ENCODE measurements around the gene ATP4A.
A peak's percentile ranks its signal among the peaks of the same experiment; 100 is the strongest.

DNA sequence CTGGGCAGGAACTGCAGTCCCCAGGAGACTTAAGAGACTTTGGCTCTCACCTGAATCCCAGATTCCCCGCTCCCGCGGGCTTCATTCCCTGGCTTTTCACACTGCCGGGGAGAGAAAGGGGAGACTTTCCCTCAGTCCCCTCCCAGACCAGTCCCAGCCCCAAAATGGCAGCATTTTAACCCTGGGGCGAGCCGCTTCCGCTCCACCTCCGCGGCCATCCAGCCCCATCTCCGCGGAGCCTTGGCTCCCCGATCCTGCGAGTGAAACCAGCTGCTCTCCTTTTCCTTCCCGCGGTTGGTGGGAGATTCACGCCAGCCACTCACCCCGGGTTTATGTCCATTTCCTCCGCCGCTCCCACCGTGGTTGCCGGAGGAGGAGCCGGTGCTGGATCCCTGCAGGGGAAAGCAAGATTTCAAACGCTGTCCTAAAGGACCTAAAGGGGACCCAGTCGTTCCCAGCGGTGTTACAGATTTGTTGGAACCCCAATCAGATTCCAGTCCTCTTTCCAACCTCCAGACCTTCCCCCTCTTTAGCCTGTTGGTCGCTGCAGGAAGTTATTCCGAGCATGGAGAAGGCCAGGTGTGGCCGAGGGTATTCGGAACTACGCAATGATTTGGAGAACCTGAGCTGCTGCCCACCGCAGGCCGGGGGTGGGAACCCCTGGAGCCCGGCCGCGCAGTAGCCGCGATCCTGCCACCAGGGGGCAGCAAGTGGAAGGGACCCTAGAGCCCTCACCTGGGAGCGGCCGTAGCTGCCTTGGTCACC lies 53.4 kb downstream of the ATP4A start:
- TF ChIP-seq, protein P1, sequence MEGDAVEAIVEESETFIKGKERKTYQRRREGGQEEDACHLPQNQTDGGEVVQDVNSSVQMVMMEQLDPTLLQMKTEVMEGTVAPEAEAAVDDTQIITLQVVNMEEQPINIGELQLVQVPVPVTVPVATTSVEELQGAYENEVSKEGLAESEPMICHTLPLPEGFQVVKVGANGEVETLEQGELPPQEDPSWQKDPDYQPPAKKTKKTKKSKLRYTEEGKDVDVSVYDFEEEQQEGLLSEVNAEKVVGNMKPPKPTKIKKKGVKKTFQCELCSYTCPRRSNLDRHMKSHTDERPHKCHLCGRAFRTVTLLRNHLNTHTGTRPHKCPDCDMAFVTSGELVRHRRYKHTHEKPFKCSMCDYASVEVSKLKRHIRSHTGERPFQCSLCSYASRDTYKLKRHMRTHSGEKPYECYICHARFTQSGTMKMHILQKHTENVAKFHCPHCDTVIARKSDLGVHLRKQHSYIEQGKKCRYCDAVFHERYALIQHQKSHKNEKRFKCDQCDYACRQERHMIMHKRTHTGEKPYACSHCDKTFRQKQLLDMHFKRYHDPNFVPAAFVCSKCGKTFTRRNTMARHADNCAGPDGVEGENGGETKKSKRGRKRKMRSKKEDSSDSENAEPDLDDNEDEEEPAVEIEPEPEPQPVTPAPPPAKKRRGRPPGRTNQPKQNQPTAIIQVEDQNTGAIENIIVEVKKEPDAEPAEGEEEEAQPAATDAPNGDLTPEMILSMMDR (conservative IDR thresholded peaks at IDR 0.05) = peak; percentile 96
- no peak for TF ChIP-seq ZFX (IDR thresholded peaks at IDR 0.05)

Data from C4-2B (cell line).